K562 (cell line): ENCODE data around the gene ZDHHC22. TPM values are rescaled to one million over a fixed set of nuclear protein-coding genes. Genes with fewer than 3 reads are reported as not detected.
A peak's percentile ranks its signal among the peaks of the same experiment; 100 is the strongest.

Experiments
- BCOR ChIP-seq: fragments of 450-650 bp; IDR thresholded peaks from 2 replicates; pipeline ENCODE4 v1.6.1; 2016
- BHLHE40 ChIP-seq: IDR thresholded peaks from 2 replicates; pipeline ENCODE4 v1.6.1; 2011; ENCODE audit warnings: low read length, improper control_type of control experiment
- EP300 ChIP-seq: IDR thresholded peaks from 2 replicates; pipeline ENCODE4 v1.6.1; 2012; ENCODE audit warnings: low read length, improper control_type of control experiment
- FOXA1 ChIP-seq: fragments of 450-650 bp; IDR thresholded peaks from 2 replicates; pipeline ENCODE4 v1.6.1; 2016; ENCODE audit warnings: mild to moderate bottlenecking, borderline replicate concordance
- KLF6 ChIP-seq: fragments of 250-450 bp; sonication (Bioruptor Pico); IDR thresholded peaks from 2 replicates; pipeline ENCODE4 v1.4.0; 2020; ENCODE audit warnings: mild to moderate bottlenecking, moderate library complexity, borderline replicate concordance
- L3MBTL2 ChIP-seq: fragments of 450-650 bp; IDR thresholded peaks from 2 replicates; pipeline ENCODE4 v1.6.1; 2016; ENCODE audit warnings: mild to moderate bottlenecking, moderate library complexity
- LCOR ChIP-seq: sonication (generic); formaldehyde crosslinking; IDR thresholded peaks from 2 replicates; pipeline ENCODE4 v1.8.0; 2022; ENCODE audit warnings: mild to moderate bottlenecking, missing genetic modification reagents
- MYC ChIP-seq, 2 experiments: fragments of 250-450 bp in 1 of 2; sonication (Bioruptor Pico) in 1 of 2; IDR thresholded peaks; 2 replicates each; pipeline versions ENCODE4 v1.5.1 to v1.6.1; 2012 to 2021; ENCODE audit warnings: low read depth in 2 of 2, borderline replicate concordance in 1 of 2, improper control_type of control experiment in 1 of 2, low read length in 1 of 2, mild to moderate bottlenecking in 1 of 2, moderate library complexity in 1 of 2
- RAD51 ChIP-seq: fragments of 450-650 bp; IDR thresholded peaks from 2 replicates; pipeline ENCODE4 v1.7.1; 2016; ENCODE audit warnings: low read depth, mild to moderate bottlenecking, borderline replicate concordance
- RNF2 ChIP-seq: sonication (generic); IDR thresholded peaks from 2 replicates; pipeline ENCODE4 v1.6.1; 2016
- TEAD4 ChIP-seq, 2 experiments: sonication (generic) in 1 of 2; formaldehyde crosslinking in 1 of 2; IDR thresholded peaks; 2 replicates each; pipeline versions ENCODE4 v1.6.1 to v1.8.0; 2012 to 2022; ENCODE audit warnings: borderline replicate concordance in 1 of 2, inconsistent platforms in 1 of 2, low read length in 1 of 2, mild to moderate bottlenecking in 1 of 2, missing genetic modification reagents in 1 of 2
- U2AF1 ChIP-seq: fragments of 200-400 bp; formaldehyde crosslinking; optimal IDR thresholded peaks from 2 replicates; pipeline ENCODE3; 2017; ENCODE audit warnings: mild to moderate bottlenecking, low read depth, low read length, moderate library complexity
- ZFP36 ChIP-seq: fragments of 150-350 bp; IDR thresholded peaks from 2 replicates; pipeline ENCODE4 v1.6.1; 2018; ENCODE audit warnings: low read length, low read depth; ENCODE audit not compliant: partially characterized antibody
- ZNF140 ChIP-seq: fragments of 250-450 bp; sonication (Bioruptor Pico); IDR thresholded peaks from 2 replicates; pipeline ENCODE4 v1.8.0; 2021; ENCODE audit warnings: moderate library complexity, mild to moderate bottlenecking, inconsistent platforms
- ZNF586 ChIP-seq: fragments of 450-650 bp; formaldehyde crosslinking; conservative IDR thresholded peaks from 2 replicates; pipeline ENCODE4 v1.4.0; 2020; ENCODE audit warnings: mild to moderate bottlenecking, moderate library complexity
- polyA plus RNA-seq, 8 experiments: library from polyadenylated mRNA; depleted of rRNA in 4 of 8; stranded (reverse) in 5 of 8; unstranded in 3 of 8; fragments of >200 nt; fragmentation: Nextera tagmentation in 2 of 8; fragmentation: Illumina TruSeq in 1 of 8; extraction: Ambion mirVana in 2 of 8; extraction: Trizol in 1 of 8; gene quantifications; 2 replicates each; pipeline versions ENCODE4 v1.2.1 to v1.2.3, GENCODE V29; 2011 to 2014; ENCODE audit warnings: inconsistent platforms in 1 of 8, missing spikeins in 1 of 8
- total RNA-seq, 7 experiments: library from RNA; depleted of rRNA in 6 of 7; stranded (reverse); fragments of >200 nt in 6 of 7; fragmentation: Illumina TruSeq in 2 of 7; extraction: Trizol in 2 of 7; gene quantifications; 2 replicates each; pipeline versions ENCODE4 v1.2.1 to v1.2.3, GENCODE V29; 2011 to 2021; ENCODE audit warnings: low replicate concordance in 1 of 7
- TF ChIP-seq, protein P1 (sequence below): fragments of 450-650 bp; IDR thresholded peaks from 2 replicates; pipeline ENCODE4 v1.6.1; 2016; ENCODE audit warnings: mild to moderate bottlenecking, moderate library complexity

The ZDHHC22 gene
- total and polyA plus RNA-seq, 9 of the 15 experiments (the other 6 are each of a cell fraction or from before 2014, with no cell fraction given), result not detected

GRCh38 chr14:77099425-77100167 is 42.0 kb downstream of the ZDHHC22 start (continued):
- TF ChIP-seq, protein P1, sequence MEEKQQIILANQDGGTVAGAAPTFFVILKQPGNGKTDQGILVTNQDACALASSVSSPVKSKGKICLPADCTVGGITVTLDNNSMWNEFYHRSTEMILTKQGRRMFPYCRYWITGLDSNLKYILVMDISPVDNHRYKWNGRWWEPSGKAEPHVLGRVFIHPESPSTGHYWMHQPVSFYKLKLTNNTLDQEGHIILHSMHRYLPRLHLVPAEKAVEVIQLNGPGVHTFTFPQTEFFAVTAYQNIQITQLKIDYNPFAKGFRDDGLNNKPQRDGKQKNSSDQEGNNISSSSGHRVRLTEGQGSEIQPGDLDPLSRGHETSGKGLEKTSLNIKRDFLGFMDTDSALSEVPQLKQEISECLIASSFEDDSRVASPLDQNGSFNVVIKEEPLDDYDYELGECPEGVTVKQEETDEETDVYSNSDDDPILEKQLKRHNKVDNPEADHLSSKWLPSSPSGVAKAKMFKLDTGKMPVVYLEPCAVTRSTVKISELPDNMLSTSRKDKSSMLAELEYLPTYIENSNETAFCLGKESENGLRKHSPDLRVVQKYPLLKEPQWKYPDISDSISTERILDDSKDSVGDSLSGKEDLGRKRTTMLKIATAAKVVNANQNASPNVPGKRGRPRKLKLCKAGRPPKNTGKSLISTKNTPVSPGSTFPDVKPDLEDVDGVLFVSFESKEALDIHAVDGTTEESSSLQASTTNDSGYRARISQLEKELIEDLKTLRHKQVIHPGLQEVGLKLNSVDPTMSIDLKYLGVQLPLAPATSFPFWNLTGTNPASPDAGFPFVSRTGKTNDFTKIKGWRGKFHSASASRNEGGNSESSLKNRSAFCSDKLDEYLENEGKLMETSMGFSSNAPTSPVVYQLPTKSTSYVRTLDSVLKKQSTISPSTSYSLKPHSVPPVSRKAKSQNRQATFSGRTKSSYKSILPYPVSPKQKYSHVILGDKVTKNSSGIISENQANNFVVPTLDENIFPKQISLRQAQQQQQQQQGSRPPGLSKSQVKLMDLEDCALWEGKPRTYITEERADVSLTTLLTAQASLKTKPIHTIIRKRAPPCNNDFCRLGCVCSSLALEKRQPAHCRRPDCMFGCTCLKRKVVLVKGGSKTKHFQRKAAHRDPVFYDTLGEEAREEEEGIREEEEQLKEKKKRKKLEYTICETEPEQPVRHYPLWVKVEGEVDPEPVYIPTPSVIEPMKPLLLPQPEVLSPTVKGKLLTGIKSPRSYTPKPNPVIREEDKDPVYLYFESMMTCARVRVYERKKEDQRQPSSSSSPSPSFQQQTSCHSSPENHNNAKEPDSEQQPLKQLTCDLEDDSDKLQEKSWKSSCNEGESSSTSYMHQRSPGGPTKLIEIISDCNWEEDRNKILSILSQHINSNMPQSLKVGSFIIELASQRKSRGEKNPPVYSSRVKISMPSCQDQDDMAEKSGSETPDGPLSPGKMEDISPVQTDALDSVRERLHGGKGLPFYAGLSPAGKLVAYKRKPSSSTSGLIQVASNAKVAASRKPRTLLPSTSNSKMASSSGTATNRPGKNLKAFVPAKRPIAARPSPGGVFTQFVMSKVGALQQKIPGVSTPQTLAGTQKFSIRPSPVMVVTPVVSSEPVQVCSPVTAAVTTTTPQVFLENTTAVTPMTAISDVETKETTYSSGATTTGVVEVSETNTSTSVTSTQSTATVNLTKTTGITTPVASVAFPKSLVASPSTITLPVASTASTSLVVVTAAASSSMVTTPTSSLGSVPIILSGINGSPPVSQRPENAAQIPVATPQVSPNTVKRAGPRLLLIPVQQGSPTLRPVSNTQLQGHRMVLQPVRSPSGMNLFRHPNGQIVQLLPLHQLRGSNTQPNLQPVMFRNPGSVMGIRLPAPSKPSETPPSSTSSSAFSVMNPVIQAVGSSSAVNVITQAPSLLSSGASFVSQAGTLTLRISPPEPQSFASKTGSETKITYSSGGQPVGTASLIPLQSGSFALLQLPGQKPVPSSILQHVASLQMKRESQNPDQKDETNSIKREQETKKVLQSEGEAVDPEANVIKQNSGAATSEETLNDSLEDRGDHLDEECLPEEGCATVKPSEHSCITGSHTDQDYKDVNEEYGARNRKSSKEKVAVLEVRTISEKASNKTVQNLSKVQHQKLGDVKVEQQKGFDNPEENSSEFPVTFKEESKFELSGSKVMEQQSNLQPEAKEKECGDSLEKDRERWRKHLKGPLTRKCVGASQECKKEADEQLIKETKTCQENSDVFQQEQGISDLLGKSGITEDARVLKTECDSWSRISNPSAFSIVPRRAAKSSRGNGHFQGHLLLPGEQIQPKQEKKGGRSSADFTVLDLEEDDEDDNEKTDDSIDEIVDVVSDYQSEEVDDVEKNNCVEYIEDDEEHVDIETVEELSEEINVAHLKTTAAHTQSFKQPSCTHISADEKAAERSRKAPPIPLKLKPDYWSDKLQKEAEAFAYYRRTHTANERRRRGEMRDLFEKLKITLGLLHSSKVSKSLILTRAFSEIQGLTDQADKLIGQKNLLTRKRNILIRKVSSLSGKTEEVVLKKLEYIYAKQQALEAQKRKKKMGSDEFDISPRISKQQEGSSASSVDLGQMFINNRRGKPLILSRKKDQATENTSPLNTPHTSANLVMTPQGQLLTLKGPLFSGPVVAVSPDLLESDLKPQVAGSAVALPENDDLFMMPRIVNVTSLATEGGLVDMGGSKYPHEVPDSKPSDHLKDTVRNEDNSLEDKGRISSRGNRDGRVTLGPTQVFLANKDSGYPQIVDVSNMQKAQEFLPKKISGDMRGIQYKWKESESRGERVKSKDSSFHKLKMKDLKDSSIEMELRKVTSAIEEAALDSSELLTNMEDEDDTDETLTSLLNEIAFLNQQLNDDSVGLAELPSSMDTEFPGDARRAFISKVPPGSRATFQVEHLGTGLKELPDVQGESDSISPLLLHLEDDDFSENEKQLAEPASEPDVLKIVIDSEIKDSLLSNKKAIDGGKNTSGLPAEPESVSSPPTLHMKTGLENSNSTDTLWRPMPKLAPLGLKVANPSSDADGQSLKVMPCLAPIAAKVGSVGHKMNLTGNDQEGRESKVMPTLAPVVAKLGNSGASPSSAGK, result peak; percentile 94
- no peak for TF ChIP-seq U2AF1
- no peak for TF ChIP-seq ZNF140 (CRISPR knock-in tag)
- TF ChIP-seq MYC (IDR thresholded peaks at IDR 0.05; ENCODE audit: low read depth, low read length), result 0 out of 2 replicates have a peak, but pooled peaks have one; percentile 19
- no peak for TF ChIP-seq MYC (CRISPR knock-in tag; IDR thresholded peaks at IDR 0.05; ENCODE audit: borderline replicate concordance, low read depth)
- TF ChIP-seq BHLHE40, result peak; percentile 78
- no peak for TF ChIP-seq FOXA1
- no peak for TF ChIP-seq ZNF586 (CRISPR knock-in tag)
- TF ChIP-seq EP300, result 0 out of 2 replicates have a peak, but pooled peaks have one; percentile 15
- no peak for TF ChIP-seq BCOR
- TF ChIP-seq TEAD4 (IDR thresholded peaks at IDR 0.05; ENCODE audit: low read length), result peak; percentile 41; the same call in 1 of the 2 replicates
- TF ChIP-seq TEAD4 (CRISPR knock-in tag; IDR thresholded peaks at IDR 0.05; ENCODE audit: borderline replicate concordance), result no peak
- TF ChIP-seq L3MBTL2, result peak; percentile 97
- 0 out of 2 replicates have a peak, but pooled peaks have one; percentile 36 for TF ChIP-seq RNF2
- no peak for TF ChIP-seq LCOR (CRISPR knock-in tag)
- TF ChIP-seq KLF6 (CRISPR knock-in tag), result no peak
- peak; percentile 44; the same call in 1 of the 2 replicates for TF ChIP-seq RAD51
- no peak for TF ChIP-seq ZFP36
